ENCODE measurements around the gene PCDH8.

Gene PCDH8, protein sequence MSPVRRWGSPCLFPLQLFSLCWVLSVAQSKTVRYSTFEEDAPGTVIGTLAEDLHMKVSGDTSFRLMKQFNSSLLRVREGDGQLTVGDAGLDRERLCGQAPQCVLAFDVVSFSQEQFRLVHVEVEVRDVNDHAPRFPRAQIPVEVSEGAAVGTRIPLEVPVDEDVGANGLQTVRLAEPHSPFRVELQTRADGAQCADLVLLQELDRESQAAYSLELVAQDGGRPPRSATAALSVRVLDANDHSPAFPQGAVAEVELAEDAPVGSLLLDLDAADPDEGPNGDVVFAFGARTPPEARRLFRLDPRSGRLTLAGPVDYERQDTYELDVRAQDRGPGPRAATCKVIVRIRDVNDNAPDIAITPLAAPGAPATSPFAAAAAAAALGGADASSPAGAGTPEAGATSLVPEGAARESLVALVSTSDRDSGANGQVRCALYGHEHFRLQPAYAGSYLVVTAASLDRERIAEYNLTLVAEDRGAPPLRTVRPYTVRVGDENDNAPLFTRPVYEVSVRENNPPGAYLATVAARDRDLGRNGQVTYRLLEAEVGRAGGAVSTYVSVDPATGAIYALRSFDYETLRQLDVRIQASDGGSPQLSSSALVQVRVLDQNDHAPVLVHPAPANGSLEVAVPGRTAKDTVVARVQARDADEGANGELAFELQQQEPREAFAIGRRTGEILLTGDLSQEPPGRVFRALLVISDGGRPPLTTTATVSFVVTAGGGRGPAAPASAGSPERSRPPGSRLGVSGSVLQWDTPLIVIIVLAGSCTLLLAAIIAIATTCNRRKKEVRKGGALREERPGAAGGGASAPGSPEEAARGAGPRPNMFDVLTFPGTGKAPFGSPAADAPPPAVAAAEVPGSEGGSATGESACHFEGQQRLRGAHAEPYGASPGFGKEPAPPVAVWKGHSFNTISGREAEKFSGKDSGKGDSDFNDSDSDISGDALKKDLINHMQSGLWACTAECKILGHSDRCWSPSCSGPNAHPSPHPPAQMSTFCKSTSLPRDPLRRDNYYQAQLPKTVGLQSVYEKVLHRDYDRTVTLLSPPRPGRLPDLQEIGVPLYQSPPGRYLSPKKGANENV

GRCh38 chr13:52848455-52849195 lies at the start of gene PCDH8:
Gene PCDH8 (minus strand): TSS chr13:52848640. CDS start chr13:52848436, 204 bp downstream.
- DNase-seq, result no peak

- DNase-seq, result no peak
These were observed 48.6 kb upstream of the PCDH8 start for GRCh38 chr13:52896827-52897659.

DNA sequence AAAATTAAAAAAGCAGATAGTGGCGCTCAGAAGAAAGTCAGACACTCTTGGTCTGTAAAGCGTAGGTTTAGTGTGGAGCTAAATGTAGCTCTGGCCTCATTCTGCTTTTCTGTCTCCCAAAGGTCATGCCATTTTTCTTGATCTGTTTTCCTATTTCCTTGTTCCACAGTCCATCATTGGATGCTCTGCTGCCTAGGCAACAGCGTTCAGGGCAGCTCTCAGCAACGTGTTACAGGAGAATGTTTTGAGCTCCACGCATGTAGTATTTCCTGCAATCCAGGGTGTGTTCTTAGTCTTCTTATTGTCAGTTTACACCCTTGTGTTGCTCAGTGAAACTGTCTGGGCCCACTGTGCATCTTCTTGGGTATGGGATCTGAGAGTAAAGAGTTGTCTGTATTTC lies 46.0 kb upstream of the PCDH8 start:
- no peak for DNase-seq

DNA sequence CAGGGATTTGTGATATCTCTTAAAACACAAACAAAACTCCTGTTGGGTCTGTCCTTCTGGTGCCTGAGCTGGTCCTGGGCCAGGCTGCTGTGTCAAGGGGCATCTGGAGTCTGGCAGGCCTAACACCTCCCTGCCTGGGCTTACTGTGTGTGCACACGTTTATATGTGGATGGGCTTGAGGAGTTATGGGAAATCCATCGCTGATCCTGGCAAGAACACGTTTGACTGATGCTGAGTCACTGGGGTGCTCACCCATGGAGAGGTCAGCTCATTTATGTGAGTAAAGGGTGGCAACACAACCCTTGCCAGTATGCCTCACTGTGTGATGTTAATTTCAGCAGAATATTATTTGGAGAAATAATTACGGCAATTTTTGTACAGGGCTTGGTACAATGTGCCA lies 44.5 kb upstream of the PCDH8 start:
- no peak for DNase-seq

- no peak for DNase-seq
These were observed 43.3 kb upstream of the PCDH8 start for GRCh38 chr13:52891706-52892105.

- no peak for DNase-seq
These were observed 38.7 kb upstream of the PCDH8 start for GRCh38 chr13:52887165-52887564.

DNA sequence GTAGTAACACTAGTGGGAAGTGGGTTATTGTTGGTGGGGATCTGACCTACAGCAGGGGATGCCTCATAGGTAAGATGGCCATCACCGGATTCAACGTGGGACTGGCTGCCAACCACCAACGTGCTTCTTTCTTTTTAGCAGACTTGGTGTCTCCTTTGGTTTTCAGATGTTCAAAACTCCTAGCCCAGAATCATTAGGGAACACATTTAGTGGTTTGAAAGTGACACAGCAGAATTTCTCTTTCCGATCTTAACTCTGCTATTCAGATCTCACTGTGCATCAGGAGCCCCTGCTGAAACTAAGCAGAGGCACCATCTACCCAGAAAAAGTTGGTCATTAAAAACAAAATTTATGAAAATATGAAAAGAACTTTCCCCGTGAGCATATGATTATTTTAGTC lies 36.7 kb upstream of the PCDH8 start:
- no peak for DNase-seq

DNA sequence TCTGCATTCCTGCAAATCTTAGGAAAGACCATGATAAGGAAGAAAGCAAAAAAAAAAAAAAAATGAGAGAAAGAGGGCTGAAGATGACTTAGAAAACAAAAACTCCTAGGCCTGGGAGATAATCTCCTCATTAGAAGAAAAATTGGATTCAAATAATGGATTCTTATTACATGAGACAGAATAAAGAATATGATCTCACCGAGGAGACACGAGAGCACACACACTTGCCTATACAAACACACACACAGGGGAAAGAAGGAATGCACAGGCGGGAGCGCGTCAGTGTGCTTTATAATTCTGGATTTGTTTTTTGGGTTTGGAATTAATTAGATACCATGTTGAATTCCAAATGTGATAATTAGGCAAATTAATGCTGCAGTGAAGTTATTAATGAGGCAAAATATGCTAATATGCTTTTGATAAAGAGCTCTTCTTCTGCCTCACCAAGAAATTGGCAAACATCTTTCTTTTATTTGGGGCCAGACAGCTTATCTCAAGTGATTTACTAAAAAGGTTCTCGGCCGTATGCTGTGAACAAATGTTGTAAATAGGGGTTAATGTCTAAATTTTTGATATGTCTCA lies 36.1 kb upstream of the PCDH8 start:
- DNase-seq, result no peak

DNA sequence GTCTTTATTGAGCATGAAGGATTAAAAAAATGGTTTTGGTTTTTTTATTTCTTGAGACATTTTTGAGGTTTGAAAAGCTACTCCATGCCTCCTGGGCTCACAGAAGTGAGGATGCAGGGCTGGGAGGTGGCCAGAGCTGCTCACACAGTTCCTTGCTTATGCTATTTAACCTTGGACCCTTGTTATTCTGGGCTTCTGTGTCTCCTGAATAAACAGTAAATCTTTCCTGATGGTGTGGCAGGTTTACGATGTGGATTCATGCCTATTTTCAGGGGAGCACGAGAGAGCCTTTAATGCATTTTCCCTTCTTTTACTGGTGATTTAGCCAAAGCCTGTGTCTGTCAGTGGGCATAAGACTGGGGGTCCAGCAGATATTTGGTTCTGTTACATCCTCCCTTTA lies 34.3 kb upstream of the PCDH8 start:
- DNase-seq, result no peak

DNA sequence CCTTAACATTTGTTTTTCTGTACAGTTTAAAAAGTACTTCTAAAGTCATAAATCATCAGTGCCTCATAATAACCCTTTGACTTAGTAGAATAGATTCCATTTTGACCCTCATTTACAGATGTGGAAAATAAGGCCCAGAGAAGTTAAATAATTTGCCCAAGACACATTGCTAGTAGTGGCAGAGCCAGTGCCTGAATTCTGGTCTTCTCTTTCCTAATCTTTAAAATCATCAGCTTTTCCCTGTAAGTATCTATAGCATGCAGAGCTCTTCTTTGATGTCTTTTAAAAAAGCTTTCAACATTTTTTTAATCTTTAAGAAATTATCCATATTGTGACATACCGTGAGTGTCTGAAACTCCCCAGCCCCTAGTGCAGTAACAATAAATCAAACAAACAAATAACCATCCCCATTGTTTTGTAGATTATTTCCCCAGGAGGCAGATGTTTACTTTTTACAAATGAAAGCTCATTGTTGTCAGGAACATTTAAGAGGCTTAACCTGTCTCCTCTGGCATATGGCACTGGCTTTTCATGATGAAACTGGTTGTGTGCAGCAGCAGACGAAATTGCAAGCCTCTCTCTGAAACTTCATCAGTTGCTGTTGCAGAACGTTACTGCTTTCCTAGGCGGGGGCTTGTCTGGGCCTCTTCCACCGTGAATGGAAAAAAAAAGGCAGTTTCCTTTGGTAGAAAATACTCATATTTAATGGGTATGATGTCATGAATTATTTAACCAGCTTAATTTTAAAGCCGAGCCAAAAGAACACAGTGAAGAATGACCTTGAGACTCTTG lies 31.7 kb upstream of the PCDH8 start:
- no peak for DNase-seq

GRCh38 chr13:52878831-52879230 lies 30.4 kb upstream of the PCDH8 start:
- no peak for DNase-seq

- no peak for DNase-seq
These were observed 21.7 kb upstream of the PCDH8 start for GRCh38 chr13:52870143-52870542.

- DNase-seq, result no peak
These were observed 21.2 kb upstream of the PCDH8 start for GRCh38 chr13:52869621-52870020.

- DNase-seq, result no peak
These were observed 20.6 kb upstream of the PCDH8 start for GRCh38 chr13:52869050-52869449.

- DNase-seq, result no peak
These were observed 19.8 kb upstream of the PCDH8 start for GRCh38 chr13:52868190-52868589.

DNA sequence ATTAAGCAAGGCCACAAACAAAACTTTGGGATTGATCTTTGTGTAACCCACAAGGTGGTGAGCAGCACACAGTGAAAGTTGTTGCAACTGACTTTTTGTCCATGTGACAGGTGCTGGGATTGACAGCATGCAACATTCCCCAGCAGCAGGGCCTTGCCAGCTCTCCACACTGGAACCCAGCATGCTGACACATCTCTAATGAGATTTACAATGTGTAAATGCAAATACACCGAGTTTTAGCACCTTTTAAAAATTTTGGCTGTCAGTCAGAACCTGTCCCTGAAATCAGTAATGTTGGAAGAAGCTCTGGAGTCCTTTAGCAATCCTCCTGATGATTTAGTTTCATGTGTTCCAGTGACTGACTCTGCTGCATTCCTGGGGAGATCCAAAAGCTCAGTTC lies 16.5 kb upstream of the PCDH8 start:
- no peak for DNase-seq

DNA sequence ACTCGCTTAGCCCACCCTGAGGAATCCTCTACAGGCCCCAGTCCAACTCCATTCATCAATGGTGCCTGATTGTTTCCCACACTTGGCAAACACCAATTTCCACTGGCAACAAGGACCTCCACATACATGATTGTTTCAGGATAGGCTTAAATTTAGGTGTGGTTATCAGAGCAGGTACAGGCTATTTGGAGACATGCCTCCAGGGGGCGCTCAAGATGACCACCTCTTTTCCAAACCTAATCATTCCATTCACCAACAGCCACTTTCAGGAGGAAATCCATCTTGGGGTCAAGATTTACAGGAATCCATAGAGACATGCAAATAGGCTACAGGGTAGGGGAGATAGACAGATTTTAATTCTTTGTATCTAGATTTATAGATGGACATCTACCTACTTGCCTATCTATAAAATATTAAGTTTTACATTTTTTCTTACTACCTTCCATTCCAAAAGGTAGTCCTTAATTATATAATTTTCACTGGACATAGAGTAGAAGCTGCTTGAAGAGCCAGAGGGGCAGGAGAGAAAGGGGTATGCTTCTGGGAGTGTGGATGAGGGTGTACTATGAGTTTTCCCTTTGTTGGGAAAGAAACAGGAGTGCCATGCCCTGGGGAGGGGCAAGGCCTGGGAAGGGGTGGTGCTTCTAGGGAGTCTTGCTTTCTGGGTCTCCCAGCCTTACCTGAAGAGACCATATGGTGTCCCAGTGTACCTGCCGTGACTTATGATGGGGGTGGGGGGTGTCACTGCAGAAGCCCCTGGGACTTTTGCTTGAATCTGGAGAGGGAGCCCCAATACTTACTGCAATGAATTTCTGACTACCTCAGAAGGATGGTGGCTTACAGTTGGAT lies 14.1 kb upstream of the PCDH8 start:
- no peak for DNase-seq

DNA sequence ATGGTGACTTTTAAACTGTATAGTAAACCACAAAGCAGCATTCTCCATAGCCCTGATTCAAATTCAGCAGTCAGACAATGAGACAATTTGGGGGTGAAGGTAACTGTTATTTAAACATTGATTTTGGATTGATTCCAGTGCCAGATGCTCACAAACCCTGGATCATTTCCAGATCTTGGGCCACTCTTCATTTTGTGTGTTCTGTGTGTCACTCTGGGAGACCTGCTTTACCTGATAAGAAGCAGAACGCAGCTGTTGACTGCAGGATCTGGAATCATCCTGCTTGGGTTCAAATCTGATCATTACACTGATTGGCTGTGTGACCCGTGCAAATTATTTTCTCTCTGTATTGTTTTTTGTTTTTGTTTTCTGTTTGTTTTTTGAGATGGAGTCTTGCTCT lies 4.0 kb upstream of the PCDH8 start:
- DNase-seq, result no peak

- DNase-seq, result no peak
These were observed 2.9 kb upstream of the PCDH8 start for GRCh38 chr13:52851137-52851962.
